ENCODE data around the gene AIPL1. TPM values are rescaled to one million over a fixed set of nuclear protein-coding genes. Genes with fewer than 3 reads are reported as not detected.

AIPL1 gene
- total and polyA plus RNA-seq, 8 donors = 0.04 TPM; not detected in 7

DNA sequence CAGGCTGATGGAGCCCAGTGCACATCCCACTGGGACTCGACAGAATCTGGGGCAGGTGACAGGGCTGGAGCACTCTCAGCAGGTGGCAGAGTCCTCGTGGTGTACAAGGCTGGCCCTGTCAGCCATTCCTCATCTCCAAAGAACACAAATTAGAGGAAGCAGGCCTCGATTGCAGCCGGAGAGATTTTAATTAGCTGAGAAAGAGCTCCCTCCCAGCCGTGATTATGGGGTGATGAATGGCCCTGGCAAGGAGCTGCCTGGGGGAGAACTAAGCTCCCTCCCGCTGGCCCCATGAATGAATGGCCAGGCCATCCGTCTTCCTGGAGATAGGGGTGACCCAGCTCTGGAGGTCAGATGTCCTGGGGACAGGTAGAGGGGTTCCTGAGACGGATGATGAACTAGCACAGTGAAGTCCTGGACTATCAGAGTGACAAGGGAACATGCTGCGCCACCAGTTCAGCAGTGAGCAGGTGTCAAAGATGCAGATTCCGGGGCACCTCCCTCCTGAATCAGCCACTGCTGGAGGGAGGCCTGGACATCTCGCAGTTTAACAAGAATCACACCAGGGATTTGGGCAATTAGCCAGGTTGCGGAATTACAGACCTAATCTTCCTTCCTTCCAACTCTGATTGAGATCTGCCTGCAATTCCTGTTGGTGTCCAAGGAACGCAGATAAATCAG is 44.8 kb upstream of the AIPL1 start:
- ATAC-seq (no peak), FAIRE-seq (no peak), DNase-seq (no peak)
- Histone ChIP-seq H3K36me3 (no peaks in the 10 kb centered on the region), H3K4me1 (no peaks in the 10 kb centered on the region), H3K9me3 (no peaks in the 10 kb centered on the region), H3K27me3 (no peaks in the 10 kb centered on the region), H3K27ac (no peak overlapping the region), H3K4me3 (no peak overlapping the region)
- 48 to 52% methylated on average over 13 of the region's 13 CpGs for WGBS, 2 donors
- intact Hi-C loops (cut with DNase I) = loop anchor here in 1 of 3 donors (10.0 kb wide), 1 partner anchor 165 kb away; the partner anchor contains the start of genes KIAA0753 and TXNDC17
- TF ChIP-seq, protein P1, sequence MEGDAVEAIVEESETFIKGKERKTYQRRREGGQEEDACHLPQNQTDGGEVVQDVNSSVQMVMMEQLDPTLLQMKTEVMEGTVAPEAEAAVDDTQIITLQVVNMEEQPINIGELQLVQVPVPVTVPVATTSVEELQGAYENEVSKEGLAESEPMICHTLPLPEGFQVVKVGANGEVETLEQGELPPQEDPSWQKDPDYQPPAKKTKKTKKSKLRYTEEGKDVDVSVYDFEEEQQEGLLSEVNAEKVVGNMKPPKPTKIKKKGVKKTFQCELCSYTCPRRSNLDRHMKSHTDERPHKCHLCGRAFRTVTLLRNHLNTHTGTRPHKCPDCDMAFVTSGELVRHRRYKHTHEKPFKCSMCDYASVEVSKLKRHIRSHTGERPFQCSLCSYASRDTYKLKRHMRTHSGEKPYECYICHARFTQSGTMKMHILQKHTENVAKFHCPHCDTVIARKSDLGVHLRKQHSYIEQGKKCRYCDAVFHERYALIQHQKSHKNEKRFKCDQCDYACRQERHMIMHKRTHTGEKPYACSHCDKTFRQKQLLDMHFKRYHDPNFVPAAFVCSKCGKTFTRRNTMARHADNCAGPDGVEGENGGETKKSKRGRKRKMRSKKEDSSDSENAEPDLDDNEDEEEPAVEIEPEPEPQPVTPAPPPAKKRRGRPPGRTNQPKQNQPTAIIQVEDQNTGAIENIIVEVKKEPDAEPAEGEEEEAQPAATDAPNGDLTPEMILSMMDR (IDR thresholded peaks at IDR 0.05) = no peak

DNA sequence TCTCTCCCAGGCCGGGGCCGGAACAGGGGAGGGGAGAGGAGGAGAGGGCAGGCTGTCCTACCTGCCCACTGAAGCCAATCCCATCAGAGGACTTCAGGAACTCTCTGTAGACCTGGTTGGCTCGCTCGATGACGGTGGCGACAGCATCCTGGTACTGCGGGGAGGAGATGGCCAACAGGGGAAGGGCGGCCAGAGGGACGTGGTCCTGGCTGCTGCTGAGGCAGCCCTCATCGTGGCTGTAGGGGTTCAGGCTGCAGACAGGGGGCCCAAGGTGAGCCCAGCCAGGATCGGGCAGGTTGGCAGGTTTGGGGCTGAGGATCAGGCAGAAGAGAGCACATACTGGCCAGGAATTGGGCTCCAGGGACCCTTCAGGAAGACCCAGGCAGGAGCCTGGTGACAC is 43.6 kb upstream of the AIPL1 start:
- DNase-seq = no peak

DNA sequence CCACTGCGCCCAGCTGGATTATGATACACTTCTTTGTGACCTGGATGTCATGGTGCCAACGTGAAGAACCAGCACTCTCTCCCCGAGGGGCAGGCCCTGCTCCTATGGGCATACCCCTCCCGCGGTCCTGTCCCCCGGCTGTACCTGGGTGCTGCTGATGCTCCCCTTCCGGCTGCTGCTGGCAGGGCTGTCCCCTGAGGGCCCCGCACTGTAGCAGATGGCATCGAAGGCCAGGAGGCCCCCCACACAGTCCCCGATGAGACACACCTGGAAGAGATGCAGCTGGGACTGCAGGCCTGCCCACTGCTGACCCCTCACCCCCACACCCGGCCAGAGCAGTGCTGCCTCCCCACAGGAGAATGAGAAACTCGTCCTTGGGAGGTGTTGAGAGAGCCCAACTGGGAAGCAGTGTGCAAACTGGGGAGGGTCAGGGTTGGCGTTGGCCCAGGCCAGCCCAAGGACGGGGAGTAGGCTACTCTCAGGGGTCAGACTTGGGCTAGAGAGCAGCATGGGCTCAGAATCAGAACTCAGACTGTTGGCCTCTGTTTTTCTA is 43.0 kb upstream of the AIPL1 start:
- intact Hi-C loops (cut with DNase I) = loop anchor here in 1 of 3 donors (10.0 kb wide), 1 partner anchor 167 kb away; the partner anchor contains the start of genes KIAA0753 and TXNDC17
- no peak for FAIRE-seq
- no peak for ATAC-seq
- no peaks in the 10 kb centered on the region for H3K27me3 ChIP-seq
- no peak for DNase-seq
- no peaks in the 10 kb centered on the region for H3K36me3 ChIP-seq
- WGBS, 2 donors = 81 to 88% methylated on average over 14 of the region's 14 CpGs
- no peak overlapping the region for H3K27ac ChIP-seq
- TF ChIP-seq, protein P1 (IDR thresholded peaks at IDR 0.05) = no peak
- H3K4me3 ChIP-seq = no peak overlapping the region
- H3K4me1 ChIP-seq = no peaks in the 10 kb centered on the region
- H3K9me3 ChIP-seq = no peaks in the 10 kb centered on the region

More for the DNA sequence above, 43.6 kb upstream of the AIPL1 start:
- no peak for ATAC-seq
- Histone ChIP-seq H3K36me3 (no peaks in the 10 kb centered on the region), H3K4me1 (no peaks in the 10 kb centered on the region), H3K27me3 (no peaks in the 10 kb centered on the region), H3K9me3 (no peaks in the 10 kb centered on the region), H3K27ac (no peak overlapping the region), H3K4me3 (no peak overlapping the region)
- intact Hi-C loops (cut with DNase I) = loop anchor here in 1 of 3 donors (10.0 kb wide), 1 partner anchor 166 kb away; the partner anchor contains the start of genes KIAA0753 and TXNDC17
- no peak for FAIRE-seq
- TF ChIP-seq, protein P1 (IDR thresholded peaks at IDR 0.05) = no peak
- WGBS, 2 donors = 85 to 86% methylated on average over 8 to 11 of the region's 11 CpGs

DNA sequence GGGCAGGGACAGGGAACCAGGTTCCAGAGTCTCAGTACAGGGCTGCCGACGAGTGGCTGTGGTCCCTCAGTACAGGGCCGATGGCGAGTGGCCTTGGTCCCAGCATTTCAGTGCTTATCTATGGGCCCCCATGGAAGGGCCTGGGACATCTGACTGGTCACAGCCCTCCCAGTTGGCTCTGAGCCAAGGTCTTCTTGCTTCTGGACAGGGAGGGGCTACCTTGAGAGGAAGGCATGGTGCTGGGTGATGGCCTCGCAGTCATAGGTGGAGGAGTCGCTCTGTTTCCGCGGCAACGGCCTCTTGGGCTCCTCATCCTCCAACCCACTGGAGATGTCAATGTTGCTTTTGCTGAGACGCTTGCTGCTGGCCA is 41.9 kb upstream of the AIPL1 start:
- ATAC-seq (no peak), FAIRE-seq (no peak), DNase-seq (no peak)
- Histone ChIP-seq H3K27me3 (no peaks in the 10 kb centered on the region), H3K27ac (no peak overlapping the region), H3K4me3 (no peak overlapping the region), H3K4me1 (no peaks in the 10 kb centered on the region), H3K36me3 (no peaks in the 10 kb centered on the region), H3K9me3 (no peaks in the 10 kb centered on the region)
- TF ChIP-seq, protein P1 (IDR thresholded peaks at IDR 0.05) = no peak
- intact Hi-C loops (cut with DNase I) = loop anchor here in 1 of 3 donors (10.0 kb wide), 1 partner anchor 168 kb away; the partner anchor contains the start of genes KIAA0753 and TXNDC17
- WGBS, 2 donors = 83 to 84% methylated on average over 10 of the region's 10 CpGs

Measured in pancreas (tissue), 10 donors.